Measurements from ENCODE around the gene BCHE.
"Not testable (repeated sequence)": the region's sequence is repeated elsewhere in the genome, so short reads cannot be mapped to it uniquely, and the experiment has no call there.

Gene BCHE

GRCh38 chr3:165816209-165816608, 21.0 kb downstream of the BCHE start:
- DNase-seq (ENCODE audit: low spot score): no peak

- no peak for DNase-seq (ENCODE audit: low spot score)
Observed at GRCh38 chr3:165815682-165816081, 21.5 kb downstream of the BCHE start.

- no peak for DNase-seq (ENCODE audit: low spot score)
Observed at GRCh38 chr3:165814380-165814779, 22.8 kb downstream of the BCHE start.

GRCh38 chr3:165807937-165808336, 29.3 kb downstream of the BCHE start:
- not testable (repeated sequence) for DNase-seq (ENCODE audit: low spot score)

- no peak for DNase-seq (ENCODE audit: low spot score)
Observed at GRCh38 chr3:165805946-165806561, 31.2 kb downstream of the BCHE start.

GRCh38 chr3:165803471-165803870, 33.8 kb downstream of the BCHE start:
- no peak for DNase-seq (ENCODE audit: low spot score)

GRCh38 chr3:165800970-165801369, 36.3 kb downstream of the BCHE start:
- no peak for DNase-seq (ENCODE audit: low spot score)

- no peak for DNase-seq (ENCODE audit: low spot score)
Observed at GRCh38 chr3:165799026-165799425, 38.2 kb downstream of the BCHE start.

GRCh38 chr3:165797551-165797950, 39.7 kb downstream of the BCHE start:
- DNase-seq (ENCODE audit: low spot score): peak; percentile 17

- no peak for DNase-seq (ENCODE audit: low spot score)
Observed at GRCh38 chr3:165796701-165797100, 40.5 kb downstream of the BCHE start.

- DNase-seq (ENCODE audit: low spot score): no peak
Observed at GRCh38 chr3:165788531-165788930, 48.7 kb downstream of the BCHE start.

GRCh38 chr3:165786013-165786412, 51.2 kb downstream of the BCHE start:
- no peak for DNase-seq (ENCODE audit: low spot score)

GRCh38 chr3:165784337-165784736, 52.9 kb downstream of the BCHE start:
- no peak for DNase-seq (ENCODE audit: low spot score)

- DNase-seq (ENCODE audit: low spot score): no peak
Observed at GRCh38 chr3:165783383-165783782, 53.8 kb downstream of the BCHE start.

GRCh38 chr3:165778891-165779290, 58.3 kb downstream of the BCHE start:
- DNase-seq (ENCODE audit: low spot score): no peak

- DNase-seq (ENCODE audit: low spot score): no peak
Observed at GRCh38 chr3:165778456-165778855, 58.8 kb downstream of the BCHE start.

GRCh38 chr3:165775824-165776223, 61.4 kb downstream of the BCHE start:
- no peak for DNase-seq (ENCODE audit: low spot score)

GRCh38 chr3:165770781-165771180, 66.4 kb downstream of the BCHE start:
- DNase-seq (ENCODE audit: low spot score): no peak

- no peak for DNase-seq (ENCODE audit: low spot score)
Observed at GRCh38 chr3:165768680-165769079, 68.5 kb downstream of the BCHE start.

GRCh38 chr3:165759041-165759440, 78.2 kb downstream of the BCHE start:
- no peak for DNase-seq (ENCODE audit: low spot score)

- no peak for DNase-seq (ENCODE audit: low spot score)
Observed at GRCh38 chr3:165755571-165755970, 81.7 kb downstream of the BCHE start.

- DNase-seq (ENCODE audit: low spot score): no peak
Observed at GRCh38 chr3:165754219-165755007, 82.8 kb downstream of the BCHE start.

- peak; percentile 89 for DNase-seq (ENCODE audit: low spot score)
Observed at GRCh38 chr3:165753560-165753959, 83.7 kb downstream of the BCHE start.

- DNase-seq (ENCODE audit: low spot score): no peak
Observed at GRCh38 chr3:165751637-165752036, 85.6 kb downstream of the BCHE start.

Measured in cerebellar cortex (tissue), 1 donor.